Frontal cortex (tissue), 4 donors: Measurements from ENCODE around the gene ATG9B. TPM values are rescaled to one million over a fixed set of nuclear protein-coding genes. Genes with fewer than 3 reads are reported as not detected.

Source experiments
- DNase-seq, 2 donors: peaks; one replicate each; pipeline ENCODE4 v3.0.0; 2012; ENCODE audit warnings: low spot score in 2 of 2
- FAIRE-seq: peaks from 2 replicates; lab custom pipeline; 2012; peaks lifted over from hg19 to GRCh38; lab: Jason Lieb, UNC
- total RNA-seq: library from RNA; depleted of rRNA; stranded (reverse); fragments of >200 nt; gene quantifications from one replicate; pipeline ENCODE4 v1.2.3, GENCODE V29; 2014
- donor health status: control.
- donor health status: control.
- donor health status: control.

Gene ATG9B
- total RNA-seq, 1 donor from 2014 or later = 2.4 TPM

- FAIRE-seq (no peak), DNase-seq (no peak)
Measured at GRCh38 chr7:151008143-151008510, 16.2 kb downstream of the ATG9B start.

- FAIRE-seq (no peak), DNase-seq (no peak)
Measured at GRCh38 chr7:151007469-151007898, 16.8 kb downstream of the ATG9B start.

- FAIRE-seq (no peak), DNase-seq (no peak)
Measured at GRCh38 chr7:151006590-151007300, 17.5 kb downstream of the ATG9B start.

GRCh38 chr7:151005566-151005965 lies 18.7 kb downstream of the ATG9B start:
- no peak for DNase-seq
- no peak for FAIRE-seq

- DNase-seq (no peak), FAIRE-seq (no peak)
Measured at GRCh38 chr7:151003572-151003971, 20.7 kb downstream of the ATG9B start.

- FAIRE-seq = no peak
- no peak for DNase-seq
Measured at GRCh38 chr7:151001546-151001945, 22.7 kb downstream of the ATG9B start.

GRCh38 chr7:151000897-151001495 lies 23.3 kb downstream of the ATG9B start:
- DNase-seq = no peak
- FAIRE-seq = no peak

- DNase-seq (no peak), FAIRE-seq (no peak)
Measured at GRCh38 chr7:150999497-151000230, 24.6 kb downstream of the ATG9B start.

- DNase-seq = no peak
- no peak for FAIRE-seq
Measured at GRCh38 chr7:150999001-150999400, 25.3 kb downstream of the ATG9B start.

GRCh38 chr7:150998341-150998740 lies 26.0 kb downstream of the ATG9B start:
- DNase-seq = no peak
- no peak for FAIRE-seq

GRCh38 chr7:150997817-150998216 lies 26.5 kb downstream of the ATG9B start:
- FAIRE-seq (no peak), DNase-seq (no peak)

GRCh38 chr7:150997075-150997511 lies 27.2 kb downstream of the ATG9B start:
- DNase-seq (no peak), FAIRE-seq (no peak)

- FAIRE-seq = no peak
Measured at GRCh38 chr7:150996376-150997074, 27.8 kb downstream of the ATG9B start.

GRCh38 chr7:150994838-150995510 lies 29.3 kb downstream of the ATG9B start:
- FAIRE-seq (no peak), DNase-seq (no peak)

More at GRCh38 chr7:150996376-150997074, 27.8 kb downstream of the ATG9B start:
- DNase-seq = no peak

- DNase-seq = no peak
- FAIRE-seq = no peak
Measured at GRCh38 chr7:150994141-150994837, 30.0 kb downstream of the ATG9B start.

- FAIRE-seq = no peak
- no peak for DNase-seq
Measured at GRCh38 chr7:150993511-150993910, 30.8 kb downstream of the ATG9B start.

- DNase-seq (no peak), FAIRE-seq (no peak)
Measured at GRCh38 chr7:150992833-150993302, 31.4 kb downstream of the ATG9B start.

GRCh38 chr7:150992051-150992640 lies 32.1 kb downstream of the ATG9B start:
- FAIRE-seq (no peak), DNase-seq (no peak)
